Measurements from ENCODE around the gene P2RX3.

GRCh38 chr11:57342702-57343101, 4.5 kb downstream of the P2RX3 start:
- no peak for TF ChIP-seq EP300 (IDR thresholded peaks at IDR 0.05; ENCODE audit: borderline replicate concordance)
- TF ChIP-seq RAD21 (IDR thresholded peaks at IDR 0.05; ENCODE audit: low read depth) = no peak
- TF ChIP-seq YY1 (IDR thresholded peaks at IDR 0.05; ENCODE audit: low read depth) = no peak
- no peak for TF ChIP-seq EGR1 (IDR thresholded peaks at IDR 0.05)
- no peak for TF ChIP-seq TAF1 (IDR thresholded peaks at IDR 0.05; ENCODE audit: low read depth)
- TF ChIP-seq MAX (IDR thresholded peaks at IDR 0.05) = no peak
- TF ChIP-seq CEBPB (IDR thresholded peaks at IDR 0.05) = no peak
- TF ChIP-seq FOXM1 (IDR thresholded peaks at IDR 0.05; ENCODE audit: borderline replicate concordance, low read depth) = no peak
- no peak for TF ChIP-seq REST (IDR thresholded peaks at IDR 0.05; ENCODE audit: low read depth)
- no peak for TF ChIP-seq ZBTB7A (IDR thresholded peaks at IDR 0.05; ENCODE audit: low read depth)
- TF ChIP-seq NFIC (IDR thresholded peaks at IDR 0.05) = no peak
- no peak for TF ChIP-seq CREB1 (IDR thresholded peaks at IDR 0.05; ENCODE audit: low read depth)
- TF ChIP-seq TCF12 (IDR thresholded peaks at IDR 0.05; ENCODE audit: low read depth) = no peak
